ENCODE results near the gene SERINC3.
A peak's percentile ranks its signal among the peaks of the same experiment; 100 is the strongest.

SERINC3 gene

GRCh38 chr20:44468044-44468782, 53.7 kb downstream of the SERINC3 start:
- H3K27ac ChIP-seq = no peak overlapping the region
- no peak for TF ChIP-seq CTCF (IDR thresholded peaks at IDR 0.05)
- no peak for DNase-seq (ENCODE audit: low spot score)
- no peak overlapping the region for H3K4me3 ChIP-seq

DNA sequence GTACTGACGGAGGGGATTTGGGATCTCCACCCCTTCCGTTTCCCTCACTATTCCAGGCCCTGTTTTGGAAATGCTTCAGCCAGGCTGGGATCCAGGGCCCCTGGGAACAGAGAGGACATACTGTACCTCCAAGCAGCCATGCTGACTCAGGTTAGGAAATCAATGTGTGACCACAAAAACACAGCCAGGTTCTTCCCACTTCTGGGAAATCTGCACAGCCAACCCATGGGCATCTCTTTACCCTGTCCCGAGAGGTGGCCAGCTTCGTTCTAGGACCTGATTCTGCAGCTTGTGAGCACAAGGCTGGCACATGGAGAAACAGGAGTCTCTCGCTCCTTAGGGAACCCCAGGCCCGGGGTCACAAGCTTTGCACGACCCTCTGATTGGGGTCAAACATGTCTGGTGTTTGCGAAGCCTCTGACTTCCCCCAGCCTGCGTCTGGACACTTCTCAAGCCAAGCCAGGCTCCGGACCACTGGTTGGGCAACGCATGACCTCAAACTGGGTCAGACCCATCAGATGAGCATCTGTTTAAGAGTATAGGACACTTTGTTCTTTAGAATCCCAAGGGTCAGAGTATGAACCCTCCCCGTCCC, 54.5 kb downstream of the SERINC3 start:
- peak; percentile 81 for DNase-seq (ENCODE audit: low spot score)
- no peak overlapping the region for H3K4me3 ChIP-seq
- no peak overlapping the region for H3K27ac ChIP-seq
- TF ChIP-seq CTCF (IDR thresholded peaks at IDR 0.05) = no peak

GRCh38 chr20:44465001-44465560, 56.8 kb downstream of the SERINC3 start:
- no peak for TF ChIP-seq CTCF (IDR thresholded peaks at IDR 0.05)
- Histone ChIP-seq H3K4me3 (no peak overlapping the region), H3K27ac (no peak overlapping the region)
- no peak for DNase-seq (ENCODE audit: low spot score)

GRCh38 chr20:44464514-44464913, 57.4 kb downstream of the SERINC3 start:
- Histone ChIP-seq H3K27ac (no peak overlapping the region), H3K4me3 (no peak overlapping the region)
- TF ChIP-seq CTCF (IDR thresholded peaks at IDR 0.05) = no peak
- DNase-seq (ENCODE audit: low spot score) = no peak

GRCh38 chr20:44463466-44463865, 58.4 kb downstream of the SERINC3 start:
- H3K4me3 ChIP-seq = no peak overlapping the region
- TF ChIP-seq CTCF (IDR thresholded peaks at IDR 0.05) = no peak
- no peak overlapping the region for H3K27ac ChIP-seq
- DNase-seq (ENCODE audit: low spot score) = no peak

DNA sequence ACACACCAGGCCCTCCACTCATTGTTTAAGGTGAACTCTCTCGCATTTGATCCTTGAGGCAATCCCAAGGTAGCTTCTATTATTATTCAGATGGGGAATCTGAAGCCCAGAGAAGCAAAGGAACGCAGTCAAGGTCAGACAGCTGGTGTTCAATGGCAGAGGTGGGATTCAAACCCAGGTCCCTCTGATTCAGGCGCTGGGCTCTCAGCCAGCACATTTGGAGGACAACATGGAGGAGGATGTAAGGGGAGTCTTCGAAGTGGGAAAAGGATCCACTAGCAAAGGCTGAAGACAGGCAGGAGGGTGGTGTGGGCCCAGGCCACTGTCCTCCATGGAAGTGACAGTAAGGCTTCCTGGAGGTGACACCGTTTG, 60.1 kb downstream of the SERINC3 start:
- no peak overlapping the region for H3K27ac ChIP-seq
- H3K4me3 ChIP-seq = no peak overlapping the region
- no peak for TF ChIP-seq CTCF (IDR thresholded peaks at IDR 0.05)
- no peak for DNase-seq (ENCODE audit: low spot score)
